GM23248 (cell line): ENCODE data around the gene GAREM1. TPM values are rescaled to one million over a fixed set of nuclear protein-coding genes. Genes with fewer than 3 reads are reported as not detected.

ENCODE experiments used
- DNase-seq: peaks from one replicate; pipeline ENCODE4 v3.0.0-alpha.2; 2015
- H2AFZ ChIP-seq: fragments of 200-600 bp; sonication (generic); 2 replicates; pipeline ENCODE4 v1.6.1; 2016; ENCODE audit warnings: antibody characterized with exemption
- H3F3A ChIP-seq: fragments of 200-600 bp; sonication (generic); 2 replicates; pipeline ENCODE4 v1.6.1; 2016; ENCODE audit warnings: mild to moderate bottlenecking, antibody characterized with exemption, mixed run types; ENCODE audit not compliant: insufficient read depth
- H3K27ac ChIP-seq: fragments of 200-600 bp; sonication (generic); 2 replicates; pipeline ENCODE4 v1.5.1; 2016; ENCODE audit warnings: mild to moderate bottlenecking
- H3K27me3 ChIP-seq: fragments of 200-600 bp; sonication (generic); replicated peaks from 2 replicates; pipeline ENCODE4 v1.6.1; 2016; ENCODE audit warnings: mild to moderate bottlenecking; ENCODE audit not compliant: insufficient read depth
- H3K36me3 ChIP-seq: fragments of 200-600 bp; sonication (generic); 2 replicates; pipeline ENCODE4 v1.6.1; 2016; ENCODE audit warnings: low read depth, mild to moderate bottlenecking
- H3K4me1 ChIP-seq: fragments of 200-600 bp; sonication (generic); 2 replicates; pipeline ENCODE4 v1.6.1; 2016; ENCODE audit warnings: mild to moderate bottlenecking; ENCODE audit not compliant: insufficient read depth
- H3K4me2 ChIP-seq: fragments of 200-600 bp; sonication (generic); one replicate; pipeline ENCODE4 v1.6.1; 2016; ENCODE audit warnings: mild to moderate bottlenecking; ENCODE audit not compliant: unreplicated experiment
- H3K4me3 ChIP-seq: fragments of 200-600 bp; sonication (generic); 2 replicates; pipeline ENCODE4 v1.5.1; 2016; ENCODE audit warnings: mild to moderate bottlenecking
- H3K79me2 ChIP-seq: fragments of 200-600 bp; sonication (generic); 2 replicates; pipeline ENCODE4 v1.6.1; 2016; ENCODE audit warnings: mild to moderate bottlenecking; ENCODE audit not compliant: insufficient read depth
- H3K9ac ChIP-seq: fragments of 200-600 bp; sonication (generic); 2 replicates; pipeline ENCODE4 v1.6.1; 2016; ENCODE audit warnings: mild to moderate bottlenecking
- H3K9me2 ChIP-seq: fragments of 200-600 bp; sonication (generic); 2 replicates; pipeline ENCODE4 v1.6.1; 2016; ENCODE audit warnings: mixed run types, mild to moderate bottlenecking, moderate library complexity; ENCODE audit not compliant: insufficient read depth
- H3K9me3 ChIP-seq: fragments of 200-600 bp; sonication (generic); one replicate; pipeline ENCODE4 v1.6.1; 2017; ENCODE audit warnings: low read depth
- H4K20me1 ChIP-seq: fragments of 200-600 bp; sonication (generic); 2 replicates; pipeline ENCODE4 v1.6.0; 2016; ENCODE audit not compliant: insufficient read depth
- EZH2 ChIP-seq: fragments of 200-600 bp; sonication (generic); IDR thresholded peaks from 2 replicates; pipeline ENCODE4 v1.6.1; 2018; ENCODE audit warnings: antibody characterized with exemption, mild to moderate bottlenecking; ENCODE audit not compliant: insufficient read depth, poor library complexity, severe bottlenecking
- EZH2phosphoT487 ChIP-seq: fragments of 200-600 bp; sonication (generic); IDR thresholded peaks from 2 replicates; pipeline ENCODE4 v1.6.1; 2018; ENCODE audit warnings: antibody characterized with exemption, moderate library complexity, mild to moderate bottlenecking, low read depth; ENCODE audit not compliant: insufficient read depth
- WGBS, 2 experiments: methylation state at CpG; one replicate each; pipeline ENCODE4 v1.1.6; 2015 to 2017; ENCODE audit warnings: low lambda C conversion rate in 2 of 2, low coverage in 1 of 2; ENCODE audit errors: missing lambda C conversion rate in 2 of 2; 5-methylcytosine and 5-hydroxymethylcytosine counted together
- in situ Hi-C: fragments of 300-500 bp; cut with MboI; formaldehyde crosslinking; loops from 2 replicates; pipeline ENCODE4 v1.15.0; 2020
- polyA plus RNA-seq: library from polyadenylated mRNA; unstranded; fragments of >200 nt; fragmentation: Nextera tagmentation; extraction: Ambion mirVana; gene quantifications from 2 replicates; pipeline ENCODE4 v1.2.1, GENCODE V29; 2016
- total RNA-seq: library from RNA; depleted of rRNA; stranded (reverse); fragments of >200 nt; shearing (Covaris generic); gene quantifications from 2 replicates; pipeline ENCODE4 v1.2.3, GENCODE V29; 2014

The GAREM1 gene
- total and polyA plus RNA-seq, 2 experiments from 2014 or later = 0.30 to 1.2 TPM

DNA sequence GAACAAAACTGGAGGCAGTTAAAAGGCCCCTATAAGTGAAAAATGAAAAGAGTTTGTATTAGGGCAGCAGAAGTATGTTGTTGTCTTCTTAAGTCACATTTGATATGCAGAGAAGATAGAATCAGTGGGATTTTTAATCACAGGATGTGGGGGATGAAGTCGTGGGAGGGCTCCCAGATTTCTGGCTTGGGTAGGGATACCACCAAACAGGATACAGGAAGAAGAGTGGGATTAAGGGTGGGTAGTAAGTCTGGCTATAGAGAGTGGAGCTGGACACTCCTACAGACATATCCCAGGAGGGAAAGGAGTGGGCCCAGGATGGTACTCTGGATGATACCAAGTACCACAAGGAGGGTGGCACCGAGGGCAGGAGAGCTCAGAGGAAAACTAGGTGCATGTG lies 99.3 kb downstream of the GAREM1 start:
- H3K36me3 ChIP-seq = no peaks in the 10 kb centered on the region
- no peak overlapping the region for H2AFZ ChIP-seq
- peaks cover 11% of the 10 kb centered on the region for H3F3A ChIP-seq
- no peak overlapping the region for H3K9ac ChIP-seq
- in situ Hi-C loops = no loop called here
- 43 to 74% methylated on average over 2 of the region's 2 CpGs for WGBS, 2 experiments
- no peak overlapping the region for H3K27ac ChIP-seq
- TF ChIP-seq EZH2 (no peak), EZH2phosphoT487 (no peak)
- no peak overlapping the region for H3K4me2 ChIP-seq
- H3K4me1 ChIP-seq = peaks cover 8% of the 10 kb centered on the region
- no peaks in the 10 kb centered on the region for H3K79me2 ChIP-seq
- H3K27me3 ChIP-seq = no peaks in the 10 kb centered on the region
- no peak for DNase-seq
- no peaks in the 10 kb centered on the region for H3K9me2 ChIP-seq
- H3K9me3 ChIP-seq = no peaks in the 10 kb centered on the region
- H3K4me3 ChIP-seq = no peak overlapping the region
- no peaks in the 10 kb centered on the region for H4K20me1 ChIP-seq

GRCh38 chr18:32368991-32369390 lies 101.7 kb downstream of the GAREM1 start:
- no peaks in the 10 kb centered on the region for H3K27me3 ChIP-seq
- in situ Hi-C loops = loop anchor here (10.0 kb wide), 1 partner anchor 56 kb away; no protein-coding TSS in a partner anchor
- H3K9me2 ChIP-seq = no peaks in the 10 kb centered on the region
- H3K9ac ChIP-seq = no peak overlapping the region
- peaks cover 12% of the 10 kb centered on the region for H3K4me1 ChIP-seq
- H3K4me3 ChIP-seq = no peak overlapping the region
- 92% methylated on average over 4 of the region's 4 CpGs for WGBS, 2 experiments
- H4K20me1 ChIP-seq = no peaks in the 10 kb centered on the region
- H3K9me3 ChIP-seq = no peaks in the 10 kb centered on the region
- no peak overlapping the region for H3K4me2 ChIP-seq
- H3K79me2 ChIP-seq = no peaks in the 10 kb centered on the region
- H2AFZ ChIP-seq = no peak overlapping the region
- DNase-seq = no peak
- H3F3A ChIP-seq = peaks cover 15% of the 10 kb centered on the region
- no peak overlapping the region for H3K27ac ChIP-seq
- no peak for TF ChIP-seq EZH2
- TF ChIP-seq EZH2phosphoT487 = no peak
- H3K36me3 ChIP-seq = no peaks in the 10 kb centered on the region

GRCh38 chr18:32368170-32368569 lies 102.5 kb downstream of the GAREM1 start:
- Histone ChIP-seq H3F3A (peaks cover 15% of the 10 kb centered on the region), H3K4me2 (no peak overlapping the region), H4K20me1 (no peaks in the 10 kb centered on the region), H3K9me3 (no peaks in the 10 kb centered on the region), H2AFZ (no peak overlapping the region), H3K79me2 (no peaks in the 10 kb centered on the region), H3K27me3 (no peaks in the 10 kb centered on the region), H3K4me1 (peaks cover 12% of the 10 kb centered on the region), H3K4me3 (no peak overlapping the region), H3K9me2 (no peaks in the 10 kb centered on the region), H3K27ac (no peak overlapping the region), H3K36me3 (no peaks in the 10 kb centered on the region), H3K9ac (no peak overlapping the region)
- TF ChIP-seq EZH2 (no peak), EZH2phosphoT487 (no peak)
- in situ Hi-C loops = loop anchor here (10.0 kb wide), 1 partner anchor 57 kb away; no protein-coding TSS in a partner anchor
- DNase-seq = peak; percentile 19

DNA sequence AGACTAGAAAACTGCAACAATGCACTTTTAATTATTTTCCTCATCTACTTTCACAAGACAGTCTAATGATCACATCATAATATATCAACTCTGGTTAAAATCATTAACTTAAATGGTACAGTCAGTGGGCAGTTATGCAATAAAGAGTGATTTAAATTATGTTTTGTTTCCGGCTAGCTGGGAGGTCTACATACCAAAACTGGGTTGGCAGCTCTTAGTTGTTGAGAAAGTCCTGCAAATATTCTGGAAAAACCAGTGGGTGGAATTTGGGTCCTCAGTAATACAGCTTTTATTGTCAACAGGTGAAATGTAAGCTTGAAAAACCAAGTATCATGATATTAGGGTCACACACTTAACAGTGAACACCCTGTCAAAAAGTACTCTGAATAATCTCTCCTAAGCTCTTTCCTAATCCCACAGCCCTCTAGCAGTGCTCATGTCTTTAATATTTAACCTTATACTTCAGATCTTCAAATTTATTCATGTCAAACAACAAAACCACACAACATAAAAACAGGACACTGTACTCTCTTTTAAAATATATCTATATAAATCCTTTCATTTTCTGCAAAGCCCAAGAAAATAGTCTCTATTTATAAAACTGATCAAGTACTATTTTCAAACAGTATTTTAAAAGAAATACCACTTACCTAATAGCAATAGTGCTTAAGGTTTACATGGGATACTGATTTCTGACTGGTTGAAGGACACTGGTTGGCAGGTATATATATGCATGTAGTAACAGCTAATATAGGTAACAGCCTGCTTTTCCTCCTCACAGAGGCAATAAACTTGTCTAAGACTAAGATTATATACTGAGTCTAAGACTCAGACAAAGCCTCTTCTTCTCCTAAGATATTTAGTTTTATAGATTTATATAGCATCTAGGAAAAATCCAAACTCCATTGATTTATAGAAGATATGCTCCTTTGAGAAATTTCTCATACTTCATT lies 103.8 kb downstream of the GAREM1 start:
- H2AFZ ChIP-seq = no peak overlapping the region
- peaks cover 12% of the 10 kb centered on the region for H3K4me1 ChIP-seq
- H3K9me2 ChIP-seq = no peaks in the 10 kb centered on the region
- in situ Hi-C loops = loop anchor here (10.0 kb wide), 1 partner anchor 58 kb away; no protein-coding TSS in a partner anchor
- H3K79me2 ChIP-seq = no peaks in the 10 kb centered on the region
- no peaks in the 10 kb centered on the region for H3K9me3 ChIP-seq
- TF ChIP-seq EZH2 (no peak), EZH2phosphoT487 (peak; percentile 96)
- H3K4me3 ChIP-seq = no peak overlapping the region
- H3F3A ChIP-seq = peaks cover 15% of the 10 kb centered on the region
- DNase-seq = peak; percentile 52
- no peak overlapping the region for H3K9ac ChIP-seq
- H3K27ac ChIP-seq = no peak overlapping the region
- no peaks in the 10 kb centered on the region for H3K36me3 ChIP-seq
- no peaks in the 10 kb centered on the region for H4K20me1 ChIP-seq
- H3K4me2 ChIP-seq = peak overlapping the region; percentile 5
- 9 to 23% methylated on average over 1 of the region's 1 CpG for WGBS, 2 experiments
- no peaks in the 10 kb centered on the region for H3K27me3 ChIP-seq
